Fibroblast of villous mesenchyme (primary cell): ENCODE results near the gene TRAF2. TPM values are rescaled to one million over a fixed set of nuclear protein-coding genes. Genes with fewer than 3 reads are reported as not detected.

ENCODE experiments used
- DNase-seq: peaks from one replicate; pipeline ENCODE4 v3.0.0-alpha.2; 2010; ENCODE audit warnings: low read depth
- H3K4me3 ChIP-seq: 2 replicates; pipeline ENCODE4 v1.5.1; 2011; ENCODE audit warnings: low read depth, mild to moderate bottlenecking, low read length
- CTCF ChIP-seq: IDR thresholded peaks from 2 replicates; pipeline ENCODE4 v1.5.1; 2012; ENCODE audit warnings: low read depth, mild to moderate bottlenecking, low read length; ENCODE audit not compliant: insufficient read depth
- total RNA-seq: library from RNA; depleted of rRNA; stranded (reverse); fragments of >200 nt; gene quantifications from 2 replicates; pipeline ENCODE4 v1.2.3, GENCODE V29; 2012

TRAF2 gene
- total RNA-seq, 1 donor: 16.8 TPM

- no peak for DNase-seq
- no peak for TF ChIP-seq CTCF
- peak overlapping the region; percentile 66 for H3K4me3 ChIP-seq
These were observed 64.5 kb downstream of the TRAF2 start for GRCh38 chr9:136950656-136951276.

- no peak for TF ChIP-seq CTCF
- no peak within 1 kb of the TSS for H3K4me3 ChIP-seq
- DNase-seq: no peak
These were observed 65.4 kb downstream of the TRAF2 start, which contains the start of gene LCN12 for GRCh38 chr9:136951541-136952320. TSS of gene LCN12 (plus strand) at chr9:136952273. CDS start at chr9:136952328, 55 bp downstream.

GRCh38 chr9:136952321-136952850, 66.1 kb downstream of the TRAF2 start:
- no peak for TF ChIP-seq CTCF
- no peak for DNase-seq
- no peak overlapping the region for H3K4me3 ChIP-seq

GRCh38 chr9:136952876-136953770, 66.8 kb downstream of the TRAF2 start:
- TF ChIP-seq CTCF: no peak
- DNase-seq: no peak
- H3K4me3 ChIP-seq: no peak overlapping the region

GRCh38 chr9:136953771-136954269, 67.5 kb downstream of the TRAF2 start:
- no peak overlapping the region for H3K4me3 ChIP-seq
- TF ChIP-seq CTCF: no peak
- no peak for DNase-seq

GRCh38 chr9:136954270-136955083, 68.2 kb downstream of the TRAF2 start:
- no peak for DNase-seq
- TF ChIP-seq CTCF: no peak
- no peak overlapping the region for H3K4me3 ChIP-seq
